ENCODE data around the gene TPO. TPM values are rescaled to one million over a fixed set of nuclear protein-coding genes. Genes with fewer than 3 reads are reported as not detected.

Gene TPO
- polyA plus RNA-seq, 1 donor from 2014 or later: not detected

DNA sequence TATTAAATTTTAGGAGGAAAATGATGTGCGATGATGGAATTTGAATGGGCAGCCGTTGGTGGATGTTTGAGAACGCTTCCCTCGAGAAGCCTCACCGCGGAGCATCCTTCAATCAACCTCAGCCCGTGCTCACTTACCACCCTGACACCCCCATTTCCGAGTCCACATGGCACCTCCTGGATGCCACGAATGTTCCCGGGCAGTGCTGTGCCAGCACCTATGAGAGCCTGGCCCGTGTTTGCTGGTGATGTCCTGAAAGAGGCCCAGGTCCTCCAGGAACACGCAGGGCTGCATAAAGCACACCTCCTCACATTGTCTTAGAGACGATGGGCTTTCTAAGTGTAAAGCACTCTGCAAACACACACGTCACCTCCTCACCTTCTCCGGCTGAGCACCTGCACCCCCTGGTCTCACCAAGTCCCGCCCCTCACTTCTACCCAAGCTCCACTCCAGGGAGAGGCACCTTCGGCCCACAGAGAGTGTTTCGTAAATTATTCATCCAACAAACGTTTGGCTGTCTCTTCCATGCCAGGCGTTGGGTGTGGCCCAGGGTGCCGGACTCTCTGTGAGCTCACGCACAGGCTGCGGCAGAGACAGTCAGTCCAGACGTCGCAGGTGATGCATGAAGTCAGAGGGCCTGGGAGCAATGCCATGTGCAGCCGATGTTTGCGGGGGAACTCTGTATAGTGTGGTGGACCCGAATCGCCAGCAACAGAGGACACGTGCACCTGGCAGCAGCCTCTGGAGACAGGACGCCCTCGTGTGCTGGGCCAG is 150.0 kb downstream of the TPO start:
- H2AFZ ChIP-seq (ENCODE audit: low read depth, low read length): no peak overlapping the region
- H3K4me3 ChIP-seq (ENCODE audit: low read length): no peak overlapping the region
- no peaks in the 10 kb centered on the region for H3K9me2 ChIP-seq (ENCODE audit: insufficient read depth, low read length)
- H3K9me3 ChIP-seq (ENCODE audit: low read length): no peaks in the 10 kb centered on the region
- H3K9ac ChIP-seq (ENCODE audit: low read length): no peak overlapping the region
- no peaks in the 10 kb centered on the region for H3K27me3 ChIP-seq (ENCODE audit: insufficient read depth, low read depth, low read length)
- H3K27ac ChIP-seq (ENCODE audit: low read length): no peak overlapping the region
- no peaks in the 10 kb centered on the region for H4K20me1 ChIP-seq (ENCODE audit: insufficient read depth)
- H3K4me2 ChIP-seq (ENCODE audit: low read length): no peak overlapping the region
- H3K36me3 ChIP-seq (ENCODE audit: insufficient read depth, low read length): no peaks in the 10 kb centered on the region
- no peaks in the 10 kb centered on the region for H3K79me2 ChIP-seq (replicated peaks; ENCODE audit: insufficient read depth, low read length)
- TF ChIP-seq, protein P1, sequence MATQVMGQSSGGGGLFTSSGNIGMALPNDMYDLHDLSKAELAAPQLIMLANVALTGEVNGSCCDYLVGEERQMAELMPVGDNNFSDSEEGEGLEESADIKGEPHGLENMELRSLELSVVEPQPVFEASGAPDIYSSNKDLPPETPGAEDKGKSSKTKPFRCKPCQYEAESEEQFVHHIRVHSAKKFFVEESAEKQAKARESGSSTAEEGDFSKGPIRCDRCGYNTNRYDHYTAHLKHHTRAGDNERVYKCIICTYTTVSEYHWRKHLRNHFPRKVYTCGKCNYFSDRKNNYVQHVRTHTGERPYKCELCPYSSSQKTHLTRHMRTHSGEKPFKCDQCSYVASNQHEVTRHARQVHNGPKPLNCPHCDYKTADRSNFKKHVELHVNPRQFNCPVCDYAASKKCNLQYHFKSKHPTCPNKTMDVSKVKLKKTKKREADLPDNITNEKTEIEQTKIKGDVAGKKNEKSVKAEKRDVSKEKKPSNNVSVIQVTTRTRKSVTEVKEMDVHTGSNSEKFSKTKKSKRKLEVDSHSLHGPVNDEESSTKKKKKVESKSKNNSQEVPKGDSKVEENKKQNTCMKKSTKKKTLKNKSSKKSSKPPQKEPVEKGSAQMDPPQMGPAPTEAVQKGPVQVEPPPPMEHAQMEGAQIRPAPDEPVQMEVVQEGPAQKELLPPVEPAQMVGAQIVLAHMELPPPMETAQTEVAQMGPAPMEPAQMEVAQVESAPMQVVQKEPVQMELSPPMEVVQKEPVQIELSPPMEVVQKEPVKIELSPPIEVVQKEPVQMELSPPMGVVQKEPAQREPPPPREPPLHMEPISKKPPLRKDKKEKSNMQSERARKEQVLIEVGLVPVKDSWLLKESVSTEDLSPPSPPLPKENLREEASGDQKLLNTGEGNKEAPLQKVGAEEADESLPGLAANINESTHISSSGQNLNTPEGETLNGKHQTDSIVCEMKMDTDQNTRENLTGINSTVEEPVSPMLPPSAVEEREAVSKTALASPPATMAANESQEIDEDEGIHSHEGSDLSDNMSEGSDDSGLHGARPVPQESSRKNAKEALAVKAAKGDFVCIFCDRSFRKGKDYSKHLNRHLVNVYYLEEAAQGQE (IDR thresholded peaks at IDR 0.05; ENCODE audit: borderline replicate concordance): no peak
- no peak for TF ChIP-seq SMC3 (conservative IDR thresholded peaks at IDR 0.05; ENCODE audit: poor library complexity)
- peaks cover 4% of the 10 kb centered on the region for H3F3A ChIP-seq (ENCODE audit: insufficient read depth, low read length, poor library complexity, severe bottlenecking)

DNA sequence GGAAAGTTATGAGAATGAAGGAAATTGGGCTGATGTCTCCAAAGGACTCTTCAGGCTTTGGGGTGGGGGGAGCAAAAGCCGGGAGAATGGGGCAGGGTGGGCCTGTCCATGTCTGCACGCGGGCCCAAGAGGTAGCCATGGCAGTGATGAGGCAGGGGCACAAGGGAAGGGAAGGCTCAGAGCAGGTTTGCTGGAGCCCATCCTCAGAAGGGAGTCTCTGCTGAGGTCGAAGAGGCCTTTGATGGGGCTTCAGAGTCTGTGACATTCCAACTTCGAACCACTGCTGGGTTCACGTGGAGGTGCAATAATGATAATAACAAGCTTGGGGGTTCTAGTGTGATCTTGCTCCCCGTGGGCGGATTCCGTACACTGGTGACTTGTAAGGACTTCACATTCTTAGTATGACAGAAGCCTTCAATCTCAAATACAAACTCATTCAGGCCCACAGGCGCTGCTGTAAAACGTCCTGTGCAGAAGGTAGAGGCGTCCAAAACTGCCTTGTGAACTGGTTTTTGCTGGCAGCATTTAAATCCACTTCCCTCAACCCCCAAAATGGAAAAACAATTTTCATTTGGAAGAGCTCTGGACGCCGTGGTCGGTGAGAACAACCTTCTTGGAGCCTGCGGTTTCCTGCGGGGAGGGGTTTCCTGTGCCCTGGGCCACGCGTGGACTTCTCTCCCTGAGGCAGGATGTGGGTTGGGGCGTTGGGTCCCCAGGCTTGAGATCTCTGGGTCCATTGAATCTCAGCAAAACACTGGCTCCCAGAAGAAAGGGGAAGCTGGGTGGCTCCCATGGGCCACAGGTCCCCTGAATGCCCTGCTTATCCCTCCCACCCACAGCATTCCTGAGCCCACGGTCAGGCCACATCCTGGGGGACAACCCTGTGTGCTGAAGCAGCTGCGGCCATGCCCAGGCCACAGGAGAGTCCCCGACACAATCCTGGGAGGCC is 151.0 kb downstream of the TPO start:
- no peak overlapping the region for H3K27ac ChIP-seq (ENCODE audit: low read length)
- H3F3A ChIP-seq (ENCODE audit: insufficient read depth, low read length, poor library complexity, severe bottlenecking): peaks cover 4% of the 10 kb centered on the region
- H3K79me2 ChIP-seq (replicated peaks; ENCODE audit: insufficient read depth, low read length): no peaks in the 10 kb centered on the region
- TF ChIP-seq POLR2AphosphoS5 (IDR thresholded peaks at IDR 0.05): no peak
- TF ChIP-seq EZH2 (IDR thresholded peaks at IDR 0.05; ENCODE audit: borderline replicate concordance, insufficient read depth, low read length, poor library complexity, severe bottlenecking): no peak
- TF ChIP-seq, protein P1 (IDR thresholded peaks at IDR 0.05; ENCODE audit: borderline replicate concordance): no peak
- no peaks in the 10 kb centered on the region for H4K20me1 ChIP-seq (ENCODE audit: insufficient read depth)
- no peaks in the 10 kb centered on the region for H3K9me3 ChIP-seq (ENCODE audit: low read length)
- H3K36me3 ChIP-seq (ENCODE audit: insufficient read depth, low read length): no peaks in the 10 kb centered on the region
- no peak overlapping the region for H3K9ac ChIP-seq (ENCODE audit: low read length)
- H3K27me3 ChIP-seq (ENCODE audit: insufficient read depth, low read depth, low read length): no peaks in the 10 kb centered on the region
- H3K4me2 ChIP-seq (ENCODE audit: low read length): no peak overlapping the region
- H3K9me2 ChIP-seq (ENCODE audit: insufficient read depth, low read length): no peaks in the 10 kb centered on the region
- no peak overlapping the region for H2AFZ ChIP-seq (ENCODE audit: low read depth, low read length)
- no peak overlapping the region for H3K4me3 ChIP-seq (ENCODE audit: low read length)
